CD4-positive, alpha-beta T cell (primary cell): ENCODE measurements around the gene XBP1. TPM values are rescaled to one million over a fixed set of nuclear protein-coding genes. Genes with fewer than 3 reads are reported as not detected.

Experiments used
- ATAC-seq: fragments of 200-7000 bp; cut with Tn5 transposase; one replicate; pipeline ENCODE4 v1.10.0; 2022; ENCODE audit warnings: mild to moderate bottlenecking; ENCODE audit not compliant: poor library complexity
- CTCF ChIA-PET: fragments of 350-600 bp; sonication (Branson Sonifier 250); formaldehyde crosslinking; loops from one replicate; lab custom pipeline; 2021; ENCODE audit warnings: antibody characterized with exemption, inconsistent platforms; lab: Charles Lee
- POLR2A ChIA-PET: fragments of 350-600 bp; sonication (Branson Sonifier 250); formaldehyde crosslinking; loops from one replicate; lab custom pipeline; 2021; ENCODE audit warnings: antibody characterized with exemption, inconsistent platforms; lab: Charles Lee
- DNase-seq, 14 experiments: peaks; one replicate each; pipeline ENCODE4 v3.0.0-alpha.2; 2013 to 2020; ENCODE audit warnings: mixed read lengths in 2 of 14
- H3K27ac ChIP-seq, 2 donors: one replicate each; pipeline versions ENCODE4 v1.5.1 to v1.7.0; 2013; ENCODE audit warnings: low read length in 2 of 2, low read depth in 1 of 2, mild to moderate bottlenecking in 1 of 2
- H3K27me3 ChIP-seq, 2 experiments: 1 replicate in 1 of 2; 2 replicates in 1 of 2; pipeline versions ENCODE4 v1.6.1 to v1.7.0; 2013; ENCODE audit warnings: low read length in 2 of 2, control low read depth in 1 of 2, mild to moderate bottlenecking in 1 of 2, moderate library complexity in 1 of 2; ENCODE audit not compliant: insufficient read depth in 2 of 2, control insufficient read depth in 1 of 2
- H3K36me3 ChIP-seq: one replicate; pipeline ENCODE4 v1.6.1; 2013; ENCODE audit warnings: low read length, control low read depth; ENCODE audit not compliant: insufficient read depth
- H3K4me1 ChIP-seq: one replicate; pipeline ENCODE4 v1.6.1; 2013; ENCODE audit warnings: low read length, control low read depth; ENCODE audit not compliant: insufficient read depth
- H3K4me3 ChIP-seq: one replicate; pipeline ENCODE4 v1.5.1; 2013; ENCODE audit warnings: mild to moderate bottlenecking, low read length, moderate library complexity
- H3K9me3 ChIP-seq, 2 experiments: 1 replicate in 1 of 2; 2 replicates in 1 of 2; pipeline versions ENCODE4 v1.6.1 to v1.7.0; 2013; ENCODE audit warnings: low read length in 2 of 2, mild to moderate bottlenecking in 2 of 2, control low read depth in 1 of 2, moderate library complexity in 1 of 2; ENCODE audit not compliant: control insufficient read depth in 1 of 2, insufficient read depth in 1 of 2
- H3K27ac Mint-ChIP-seq: one replicate; pipeline ENCODE4 v1.8.0; 2020; ENCODE audit warnings: mixed read lengths
- H3K27me3 Mint-ChIP-seq: one replicate; pipeline ENCODE4 v1.8.0; 2021; ENCODE audit warnings: mixed read lengths
- H3K36me3 Mint-ChIP-seq: one replicate; pipeline ENCODE4 v1.8.0; 2021; ENCODE audit warnings: low read depth, mixed read lengths
- H3K4me1 Mint-ChIP-seq: one replicate; pipeline ENCODE4 v1.8.0; 2021; ENCODE audit warnings: low read depth, mixed read lengths
- H3K4me3 Mint-ChIP-seq: one replicate; pipeline ENCODE4 v1.8.0; 2020; ENCODE audit warnings: mild to moderate bottlenecking, mixed read lengths
- H3K9me3 Mint-ChIP-seq: one replicate; pipeline ENCODE4 v1.8.0; 2020; ENCODE audit warnings: mixed read lengths
- intact Hi-C, 2 experiments: fragments of 100-400 bp; cut with DNase I in 1 of 2; cut with micrococcal nuclease in 1 of 2; formaldehyde crosslinking; loops; one replicate each; pipeline versions ENCODE4 v1.15.1 to v1.9.0; 2023 to 2025; cut with DNase I, micrococcal nuclease
- total RNA-seq, 174 experiments: library from RNA in 2 of 174; stranded (reverse) in 2 of 174; gene quantifications; one replicate each; pipeline ENCODE4 v1.2.3 and lab custom pipeline; 2021 to 2026
- TF ChIP-seq, protein P1 (sequence below): fragments of 200-600 bp; IDR thresholded peaks from one replicate; pipeline ENCODE4 v1.8.0; 2022; ENCODE audit warnings: antibody characterized with exemption, mild to moderate bottlenecking

XBP1 gene
- total RNA-seq, 2 experiments from 2014 or later, result 180 to 190 TPM

DNA sequence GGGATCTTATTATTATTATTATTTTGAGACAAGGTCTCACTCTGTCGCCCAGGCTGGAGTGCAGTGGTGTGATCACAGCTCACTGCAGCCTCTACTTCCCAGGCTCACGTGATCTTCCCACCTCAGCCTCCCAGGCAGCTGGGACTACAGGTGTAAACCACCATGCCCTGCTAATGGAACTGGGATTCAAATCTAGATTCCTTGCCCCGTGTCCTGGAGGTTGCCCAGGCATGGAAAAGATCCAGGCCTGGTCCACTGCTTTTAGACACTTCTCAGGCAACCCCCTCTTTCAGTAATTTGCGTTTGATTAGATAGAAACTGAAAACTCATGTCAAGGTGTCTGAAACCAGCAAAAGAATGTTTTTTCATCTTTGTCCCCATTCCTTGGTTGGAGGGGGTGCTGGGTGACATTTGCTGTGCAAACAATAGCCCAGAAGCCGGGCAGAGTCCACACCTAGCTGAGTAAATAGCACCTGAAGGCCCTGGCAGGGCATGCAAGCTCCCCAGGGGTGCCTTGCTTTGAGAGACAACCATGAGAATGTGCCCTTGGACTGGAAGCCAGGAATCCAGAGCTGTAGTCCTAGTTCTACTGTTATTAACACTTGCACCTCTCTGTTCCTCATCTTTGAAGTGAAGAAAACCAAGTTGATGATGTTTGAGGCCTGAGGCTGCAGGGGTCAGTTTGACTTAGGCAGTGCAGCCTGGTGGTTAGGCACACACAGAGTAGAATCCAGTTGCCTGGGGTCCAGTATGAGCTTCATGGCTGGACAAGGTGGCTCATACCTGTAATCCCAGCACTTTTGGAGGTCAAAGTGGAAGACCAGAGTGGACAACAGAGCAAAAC is 19.1 kb upstream of the XBP1 start:
- Mint-ChIP-seq H3K27me3 (no peaks in the 10 kb centered on the region), H3K9me3 (no peaks in the 10 kb centered on the region), H3K27ac (no peak overlapping the region), H3K4me3 (no peak overlapping the region), H3K4me1 (peaks cover 57% of the 10 kb centered on the region), H3K36me3 (peaks cover 7% of the 10 kb centered on the region)
- no peaks in the 10 kb centered on the region for H3K27me3 ChIP-seq
- DNase-seq, result no peak
- no peak overlapping the region for H3K27ac ChIP-seq
- CTCF ChIA-PET, result interaction anchor here (1.1 to 1.6 kb wide), 2 partner anchors 17 to 46 kb away, joined by 4 to 7 read pairs; no protein-coding TSS in a partner anchor
- no peak overlapping the region for H3K4me3 ChIP-seq
- no peaks in the 10 kb centered on the region for H3K9me3 ChIP-seq
- POLR2A ChIA-PET, result interaction anchor here (1.5 to 3.4 kb wide), 3 partner anchors 8 to 47 kb away, joined by 4 to 30 read pairs (median 7); partner anchors contain the start of genes CCDC117 and XBP1
- peaks cover 59% of the 10 kb centered on the region for H3K4me1 ChIP-seq
- TF ChIP-seq, protein P1, sequence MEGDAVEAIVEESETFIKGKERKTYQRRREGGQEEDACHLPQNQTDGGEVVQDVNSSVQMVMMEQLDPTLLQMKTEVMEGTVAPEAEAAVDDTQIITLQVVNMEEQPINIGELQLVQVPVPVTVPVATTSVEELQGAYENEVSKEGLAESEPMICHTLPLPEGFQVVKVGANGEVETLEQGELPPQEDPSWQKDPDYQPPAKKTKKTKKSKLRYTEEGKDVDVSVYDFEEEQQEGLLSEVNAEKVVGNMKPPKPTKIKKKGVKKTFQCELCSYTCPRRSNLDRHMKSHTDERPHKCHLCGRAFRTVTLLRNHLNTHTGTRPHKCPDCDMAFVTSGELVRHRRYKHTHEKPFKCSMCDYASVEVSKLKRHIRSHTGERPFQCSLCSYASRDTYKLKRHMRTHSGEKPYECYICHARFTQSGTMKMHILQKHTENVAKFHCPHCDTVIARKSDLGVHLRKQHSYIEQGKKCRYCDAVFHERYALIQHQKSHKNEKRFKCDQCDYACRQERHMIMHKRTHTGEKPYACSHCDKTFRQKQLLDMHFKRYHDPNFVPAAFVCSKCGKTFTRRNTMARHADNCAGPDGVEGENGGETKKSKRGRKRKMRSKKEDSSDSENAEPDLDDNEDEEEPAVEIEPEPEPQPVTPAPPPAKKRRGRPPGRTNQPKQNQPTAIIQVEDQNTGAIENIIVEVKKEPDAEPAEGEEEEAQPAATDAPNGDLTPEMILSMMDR, result no peak
- ATAC-seq, result no peak
- intact Hi-C loops, result no loop called here
- H3K36me3 ChIP-seq, result peaks cover 3% of the 10 kb centered on the region

DNA sequence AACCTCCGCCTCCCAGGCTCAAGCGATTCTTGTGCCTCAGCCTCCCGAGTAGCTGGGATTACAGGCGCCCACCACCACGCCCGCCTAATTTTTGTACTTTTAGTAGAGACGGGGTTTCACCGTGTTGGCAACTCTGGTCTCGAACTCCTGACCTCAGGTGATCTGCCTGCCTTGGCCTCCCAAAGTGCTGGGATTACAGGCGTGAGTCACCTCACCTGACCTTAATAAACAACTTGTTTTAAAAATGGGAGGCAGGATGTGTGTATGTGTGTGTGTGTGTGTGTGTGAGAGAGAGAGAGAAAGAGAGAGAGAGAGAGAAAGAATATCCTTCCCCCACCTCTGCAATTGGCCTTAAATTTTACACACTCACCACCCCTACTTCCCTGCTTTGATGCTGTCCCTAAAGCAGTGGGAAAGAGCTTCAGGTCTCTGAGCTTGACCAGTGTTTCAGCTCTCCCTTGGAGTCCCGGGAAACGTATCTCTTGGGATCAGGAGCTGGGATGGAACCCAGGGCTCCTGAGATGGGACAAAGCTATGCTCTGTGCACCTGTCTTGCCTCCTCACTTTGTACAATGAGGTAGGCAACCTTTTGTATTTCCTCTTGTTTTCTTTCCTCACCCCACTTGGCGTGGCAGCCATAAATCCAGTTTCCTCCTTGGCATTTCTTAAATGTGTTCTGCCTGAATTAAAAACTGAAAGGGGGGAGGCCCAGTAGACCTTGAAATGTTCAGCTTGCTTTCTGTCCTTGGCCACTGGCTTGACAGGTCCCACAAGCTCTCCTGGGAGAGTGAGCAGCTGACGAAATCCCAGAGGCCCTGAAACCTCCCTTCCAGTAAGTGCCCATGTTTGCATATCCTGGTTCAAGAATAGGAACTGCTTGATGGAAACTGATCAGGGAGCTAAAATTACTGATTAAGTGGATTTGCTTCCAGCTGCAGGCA is 17.8 kb upstream of the XBP1 start:
- Mint-ChIP-seq H3K27me3 (no peaks in the 10 kb centered on the region), H3K27ac (no peak overlapping the region), H3K4me1 (peaks cover 63% of the 10 kb centered on the region), H3K9me3 (no peaks in the 10 kb centered on the region), H3K36me3 (peaks cover 10% of the 10 kb centered on the region), H3K4me3 (peak overlapping the region; percentile 23)
- no peak overlapping the region for H3K27ac ChIP-seq
- ChIA-PET CTCF (interaction anchor here (1.1 to 1.6 kb wide), 3 partner anchors 16 to 45 kb away, joined by 3 to 7 read pairs (median 4); no protein-coding TSS in a partner anchor), POLR2A (interaction anchor here (1.8 to 3.4 kb wide), 2 partner anchors 18 to 46 kb away, joined by 7 to 30 read pairs; partner anchors contain the start of genes CCDC117 and XBP1)
- intact Hi-C loops, result no loop called here
- peaks cover 3% of the 10 kb centered on the region for H3K36me3 ChIP-seq
- ATAC-seq, result no peak
- peaks cover 63% of the 10 kb centered on the region for H3K4me1 ChIP-seq
- no peaks in the 10 kb centered on the region for H3K27me3 ChIP-seq
- peak in 2 of 14 experiments; percentile 26 to 45 for DNase-seq
- no peak overlapping the region for H3K4me3 ChIP-seq
- no peaks in the 10 kb centered on the region for H3K9me3 ChIP-seq
- TF ChIP-seq, protein P1, result no peak

DNA sequence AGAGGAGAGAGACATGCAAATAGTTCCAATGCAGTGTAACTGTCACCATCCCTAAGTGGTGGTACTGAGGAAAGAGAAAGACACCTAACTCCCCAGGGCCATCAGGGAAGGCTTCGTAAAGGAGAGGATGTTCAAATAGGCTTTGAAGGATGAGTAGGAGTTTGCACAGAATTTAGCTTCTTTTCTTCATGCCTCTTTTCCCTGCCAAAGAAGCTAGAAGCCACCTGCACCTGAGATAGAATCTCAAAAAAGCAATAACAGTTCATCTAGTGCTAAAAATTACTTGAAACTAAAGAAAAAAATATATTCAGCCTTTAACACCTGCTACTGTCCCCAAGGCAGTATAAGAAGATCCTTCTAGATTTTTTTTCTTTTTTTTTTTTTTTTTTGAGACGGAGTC is 16.7 kb upstream of the XBP1 start:
- Mint-ChIP-seq H3K27me3 (no peaks in the 10 kb centered on the region), H3K4me1 (peaks cover 63% of the 10 kb centered on the region), H3K36me3 (peaks cover 10% of the 10 kb centered on the region), H3K9me3 (no peaks in the 10 kb centered on the region), H3K4me3 (no peak overlapping the region), H3K27ac (no peak overlapping the region)
- Histone ChIP-seq H3K27ac (no peak overlapping the region), H3K27me3 (no peaks in the 10 kb centered on the region), H3K36me3 (peaks cover 3% of the 10 kb centered on the region), H3K9me3 (no peaks in the 10 kb centered on the region), H3K4me1 (peaks cover 63% of the 10 kb centered on the region), H3K4me3 (no peak overlapping the region)
- ChIA-PET POLR2A (no interaction called here), CTCF (no interaction called here)
- TF ChIP-seq, protein P1, result no peak
- ATAC-seq, result no peak
- no peak for DNase-seq
- intact Hi-C loops, result no loop called here
